OCI-LY1 (cell line): ENCODE data around the gene ACSL6.

Source experiments
- H2AFZ ChIP-seq: fragments of 200-600 bp; sonication (generic), shearing (Covaris generic); 2 replicates; pipeline ENCODE4 v1.6.0; 2014; ENCODE audit warnings: antibody characterized with exemption, mild to moderate bottlenecking, low read length
- H3F3A ChIP-seq: fragments of 200-600 bp; sonication (generic), shearing (Covaris generic); 2 replicates; pipeline ENCODE4 v1.6.0; 2014; ENCODE audit warnings: mild to moderate bottlenecking, antibody characterized with exemption, low read length, moderate library complexity; ENCODE audit not compliant: insufficient read depth
- H3K27ac ChIP-seq: fragments of 200-600 bp; sonication (generic); 2 replicates; pipeline ENCODE4 v1.5.1; 2014; ENCODE audit warnings: low read length, mixed run types, mild to moderate bottlenecking, low read depth; ENCODE audit not compliant: poor library complexity, severe bottlenecking
- H3K27me3 ChIP-seq: fragments of 200-600 bp; sonication (generic); 2 replicates; pipeline ENCODE4 v1.6.0; 2014; ENCODE audit warnings: antibody characterized with exemption, mild to moderate bottlenecking, low read length, moderate library complexity; ENCODE audit not compliant: insufficient read depth
- H3K36me3 ChIP-seq: fragments of 200-600 bp; sonication (generic); 2 replicates; pipeline ENCODE4 v1.6.1; 2014; ENCODE audit warnings: mild to moderate bottlenecking, antibody characterized with exemption, low read length, moderate library complexity, mixed read lengths; ENCODE audit not compliant: insufficient read depth
- H3K4me1 ChIP-seq: fragments of 200-600 bp; sonication (generic); 2 replicates; pipeline ENCODE4 v1.5.1; 2014; ENCODE audit warnings: mild to moderate bottlenecking, low read length, moderate library complexity; ENCODE audit not compliant: insufficient read depth, severe bottlenecking
- H3K4me2 ChIP-seq: fragments of 200-600 bp; sonication (generic), shearing (Covaris generic); 2 replicates; pipeline ENCODE4 v1.6.1; 2014; ENCODE audit warnings: low read length
- H3K4me3 ChIP-seq: fragments of 200-600 bp; sonication (generic); 2 replicates; pipeline ENCODE4 v1.5.1; 2014; ENCODE audit warnings: low read length, low read depth, mild to moderate bottlenecking, mixed read lengths; ENCODE audit not compliant: poor library complexity, severe bottlenecking
- H3K79me2 ChIP-seq: fragments of 200-600 bp; shearing (Covaris generic); 2 replicates; pipeline ENCODE4 v1.6.1; 2016; ENCODE audit warnings: mixed run types, low read length, mixed read lengths; ENCODE audit not compliant: insufficient read depth
- H3K9ac ChIP-seq: fragments of 200-600 bp; sonication (generic), shearing (Covaris generic); 2 replicates; pipeline ENCODE4 v1.6.1; 2014; ENCODE audit warnings: mild to moderate bottlenecking, low read length, mixed read lengths
- H3K9me2 ChIP-seq: fragments of 200-600 bp; sonication (generic), shearing (Covaris generic); 2 replicates; pipeline ENCODE4 v1.6.1; 2014; ENCODE audit warnings: low read depth, mild to moderate bottlenecking, low read length, mixed read lengths
- H3K9me3 ChIP-seq: fragments of 200-600 bp; shearing (Covaris generic); 2 replicates; pipeline ENCODE4 v1.6.1; 2014; ENCODE audit warnings: low read length, mixed read lengths
- H4K20me1 ChIP-seq: fragments of 200-600 bp; sonication (generic), shearing (Covaris generic); 2 replicates; pipeline ENCODE4 v1.6.0; 2016; ENCODE audit warnings: mild to moderate bottlenecking, low read length; ENCODE audit not compliant: insufficient read depth
- EZH2 ChIP-seq: fragments of 200-600 bp; sonication (generic), shearing (Covaris generic); IDR thresholded peaks from 2 replicates; pipeline ENCODE4 v1.8.0; 2017; ENCODE audit warnings: borderline replicate concordance, mixed run types, mild to moderate bottlenecking, antibody characterized with exemption, low read length, moderate library complexity, mixed read lengths
- TF ChIP-seq, protein P1 (sequence below): fragments of 200-600 bp; sonication (generic), shearing (Covaris generic); IDR thresholded peaks from 2 replicates; pipeline ENCODE4 v1.5.1; 2017; ENCODE audit warnings: mild to moderate bottlenecking, antibody characterized with exemption, low read length, moderate library complexity, mixed read lengths

Gene ACSL6

DNA sequence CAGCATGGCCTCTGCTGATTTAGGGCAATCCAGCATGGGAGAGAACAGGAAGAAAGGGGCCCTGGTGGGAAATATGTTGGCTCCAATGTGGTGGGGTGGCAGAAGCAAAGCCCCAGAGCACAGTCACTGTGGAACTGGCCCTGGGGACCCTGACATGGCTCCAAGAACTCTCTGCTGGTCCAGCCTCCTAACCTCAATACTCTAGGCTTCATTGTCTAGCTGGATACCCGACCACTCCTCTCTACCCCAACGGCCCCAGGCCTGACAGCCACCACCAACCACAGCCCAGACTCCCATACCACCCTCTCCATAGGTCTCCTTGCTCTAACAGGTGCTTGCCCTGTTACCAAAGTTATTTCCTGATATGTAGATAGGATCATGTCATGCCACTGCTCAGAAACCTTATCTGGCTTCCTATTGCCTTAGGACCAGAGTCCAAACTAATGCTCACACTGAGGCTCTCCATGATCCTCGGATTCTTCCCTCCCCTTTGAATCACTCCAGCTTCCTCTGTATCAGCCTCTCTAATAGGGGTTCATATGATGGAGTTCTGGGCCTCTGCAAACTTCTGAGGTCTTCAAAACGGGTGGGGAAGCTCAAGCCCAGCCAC is 12.9 kb downstream of the ACSL6 start:
- no peaks in the 10 kb centered on the region for H3K9me2 ChIP-seq
- H3K27ac ChIP-seq, result no peak overlapping the region
- H3K4me2 ChIP-seq, result no peak overlapping the region
- H3K79me2 ChIP-seq, result no peaks in the 10 kb centered on the region
- H3K36me3 ChIP-seq, result no peaks in the 10 kb centered on the region
- H3K4me3 ChIP-seq, result no peak overlapping the region
- no peak for TF ChIP-seq EZH2
- TF ChIP-seq, protein P1, sequence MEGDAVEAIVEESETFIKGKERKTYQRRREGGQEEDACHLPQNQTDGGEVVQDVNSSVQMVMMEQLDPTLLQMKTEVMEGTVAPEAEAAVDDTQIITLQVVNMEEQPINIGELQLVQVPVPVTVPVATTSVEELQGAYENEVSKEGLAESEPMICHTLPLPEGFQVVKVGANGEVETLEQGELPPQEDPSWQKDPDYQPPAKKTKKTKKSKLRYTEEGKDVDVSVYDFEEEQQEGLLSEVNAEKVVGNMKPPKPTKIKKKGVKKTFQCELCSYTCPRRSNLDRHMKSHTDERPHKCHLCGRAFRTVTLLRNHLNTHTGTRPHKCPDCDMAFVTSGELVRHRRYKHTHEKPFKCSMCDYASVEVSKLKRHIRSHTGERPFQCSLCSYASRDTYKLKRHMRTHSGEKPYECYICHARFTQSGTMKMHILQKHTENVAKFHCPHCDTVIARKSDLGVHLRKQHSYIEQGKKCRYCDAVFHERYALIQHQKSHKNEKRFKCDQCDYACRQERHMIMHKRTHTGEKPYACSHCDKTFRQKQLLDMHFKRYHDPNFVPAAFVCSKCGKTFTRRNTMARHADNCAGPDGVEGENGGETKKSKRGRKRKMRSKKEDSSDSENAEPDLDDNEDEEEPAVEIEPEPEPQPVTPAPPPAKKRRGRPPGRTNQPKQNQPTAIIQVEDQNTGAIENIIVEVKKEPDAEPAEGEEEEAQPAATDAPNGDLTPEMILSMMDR, result no peak
- 0 out of 2 replicates have a peak, but pooled peaks cover 6% of the 10 kb centered on the region for H3K27me3 ChIP-seq
- H3F3A ChIP-seq, result no peaks in the 10 kb centered on the region
- no peak overlapping the region for H3K9ac ChIP-seq
- no peaks in the 10 kb centered on the region for H4K20me1 ChIP-seq
- H2AFZ ChIP-seq, result no peak overlapping the region
- no peaks in the 10 kb centered on the region for H3K4me1 ChIP-seq
- no peaks in the 10 kb centered on the region for H3K9me3 ChIP-seq

DNA sequence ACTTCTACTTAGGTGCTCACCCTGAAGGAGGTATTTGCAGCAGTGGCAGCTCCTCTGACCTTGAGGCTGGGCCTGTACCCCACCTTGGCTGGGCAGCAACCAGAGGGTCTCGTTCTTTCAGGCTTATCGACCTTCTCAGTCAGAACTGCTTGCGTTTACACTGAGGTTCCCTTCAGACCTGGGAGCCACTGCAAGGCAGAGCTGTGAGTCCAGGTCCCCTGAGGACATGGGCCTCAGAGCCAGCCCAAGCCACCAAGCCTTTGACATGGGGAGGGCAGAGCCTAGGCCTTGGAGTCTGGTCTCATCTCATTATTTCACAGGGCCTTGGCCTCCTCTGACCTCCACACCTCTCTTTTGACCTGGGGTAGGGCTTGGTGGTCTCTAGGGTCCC is 13.7 kb downstream of the ACSL6 start:
- no peaks in the 10 kb centered on the region for H3F3A ChIP-seq
- no peaks in the 10 kb centered on the region for H3K9me2 ChIP-seq
- no peak overlapping the region for H3K9ac ChIP-seq
- TF ChIP-seq, protein P1, result no peak
- no peak for TF ChIP-seq EZH2
- H3K4me3 ChIP-seq, result no peak overlapping the region
- no peak overlapping the region for H3K27ac ChIP-seq
- H3K79me2 ChIP-seq, result no peaks in the 10 kb centered on the region
- H3K4me2 ChIP-seq, result no peak overlapping the region
- no peak overlapping the region for H2AFZ ChIP-seq
- H3K36me3 ChIP-seq, result no peaks in the 10 kb centered on the region
- H3K4me1 ChIP-seq, result no peaks in the 10 kb centered on the region
- H3K27me3 ChIP-seq, result 0 out of 2 replicates have a peak, but pooled peaks cover 6% of the 10 kb centered on the region
- H3K9me3 ChIP-seq, result no peaks in the 10 kb centered on the region
- no peaks in the 10 kb centered on the region for H4K20me1 ChIP-seq

DNA sequence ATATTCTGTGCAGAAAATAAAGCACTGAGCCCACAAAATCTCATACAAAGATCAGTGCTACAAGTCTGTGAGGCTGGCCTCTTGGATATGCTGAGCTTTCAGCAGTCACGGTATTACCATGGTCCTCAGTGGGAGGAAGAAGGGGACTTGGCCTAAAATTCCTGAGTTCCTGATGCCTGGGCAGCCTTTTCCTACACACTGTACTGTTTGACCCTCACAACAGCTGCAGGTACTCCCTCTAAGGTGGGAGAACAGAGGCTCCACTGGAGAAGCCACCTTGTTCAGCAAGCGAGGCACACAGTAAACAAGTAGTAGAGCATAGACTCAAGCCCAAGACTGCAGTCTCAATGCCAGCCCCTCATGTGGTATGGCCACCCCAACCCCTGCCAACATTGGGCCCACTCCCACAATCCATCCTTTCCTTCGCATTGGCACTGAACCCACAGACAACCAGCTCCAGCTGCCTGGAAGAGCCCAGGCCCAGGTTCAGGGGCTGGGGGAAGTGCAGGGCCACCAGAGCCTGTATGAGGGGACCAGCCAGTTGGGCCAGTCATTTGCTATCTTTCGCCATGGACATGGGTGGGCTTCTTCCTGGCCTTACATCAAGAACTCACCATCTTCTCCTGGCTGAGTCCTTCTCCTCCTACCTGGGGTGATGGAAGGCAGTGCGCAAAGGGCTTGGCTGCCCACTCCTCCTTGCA is 14.3 kb downstream of the ACSL6 start:
- H3K9ac ChIP-seq, result no peak overlapping the region
- H3K36me3 ChIP-seq, result no peaks in the 10 kb centered on the region
- H3K9me2 ChIP-seq, result no peaks in the 10 kb centered on the region
- no peak overlapping the region for H3K4me2 ChIP-seq
- no peaks in the 10 kb centered on the region for H3K9me3 ChIP-seq
- no peak overlapping the region for H3K27ac ChIP-seq
- no peak overlapping the region for H2AFZ ChIP-seq
- no peak for TF ChIP-seq EZH2
- TF ChIP-seq, protein P1, result no peak
- H3K79me2 ChIP-seq, result no peaks in the 10 kb centered on the region
- H3F3A ChIP-seq, result no peaks in the 10 kb centered on the region
- no peak overlapping the region for H3K4me3 ChIP-seq
- no peaks in the 10 kb centered on the region for H3K4me1 ChIP-seq
- H3K27me3 ChIP-seq, result 0 out of 2 replicates have a peak, but pooled peaks cover 6% of the 10 kb centered on the region
- H4K20me1 ChIP-seq, result no peaks in the 10 kb centered on the region
